Dedifferentiated amniotic fluid mesenchymal stem cell (primary cell): ENCODE measurements around the gene INSR.
"Not testable (repeated sequence)": the region's sequence is repeated elsewhere in the genome, so short reads cannot be mapped to it uniquely, and the experiment has no call there.

Experiments used
- DNase-seq: peaks from one replicate; pipeline ENCODE4 v3.0.0-alpha.2; 2016; ENCODE audit errors: extremely low spot score

The INSR gene

DNA sequence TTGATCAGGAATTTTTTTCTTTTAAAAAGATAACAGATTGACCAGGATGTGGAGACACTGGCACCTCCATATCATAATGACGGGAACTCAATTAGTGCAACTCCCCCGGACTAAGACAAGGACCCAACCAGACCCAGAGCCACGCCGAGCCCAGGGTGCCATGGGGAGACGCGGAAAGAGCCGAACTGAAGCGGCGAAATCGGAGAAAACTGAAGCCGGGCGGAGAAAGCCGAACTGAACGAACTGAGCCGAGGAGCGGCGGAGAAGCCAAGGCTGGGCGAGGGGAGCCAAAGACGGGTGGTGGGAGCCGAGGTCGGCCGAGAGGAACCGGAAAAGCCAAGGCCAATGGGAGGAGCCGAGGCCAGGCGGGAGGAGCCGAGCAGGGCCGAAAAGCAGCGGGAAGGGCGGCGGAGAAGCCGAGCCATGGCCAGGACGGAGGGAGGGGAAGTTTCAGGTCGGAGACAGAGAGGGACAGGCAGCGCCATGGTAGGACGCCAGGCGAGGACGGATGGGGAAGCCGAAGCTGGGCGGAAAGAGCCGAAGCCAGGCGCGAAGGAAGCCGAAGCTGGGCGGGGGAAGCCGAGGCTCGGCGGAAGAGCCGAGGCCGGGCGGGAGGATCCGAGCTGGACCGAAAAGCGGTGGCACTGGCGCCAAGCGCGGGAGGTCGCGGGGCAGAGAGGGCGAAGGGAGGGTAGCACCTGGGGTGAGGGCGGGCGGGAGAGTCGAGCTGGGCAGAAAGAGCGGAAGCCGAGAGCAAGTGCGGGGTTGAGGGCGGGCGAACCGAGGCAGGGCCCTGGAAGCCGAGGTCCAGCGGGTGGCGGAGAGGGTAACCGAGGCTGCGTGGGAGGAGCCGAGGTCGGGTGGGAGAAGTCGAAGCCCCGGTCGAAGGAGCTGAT, 195.3 kb downstream of the INSR start:
- peak; percentile 93 for DNase-seq

DNA sequence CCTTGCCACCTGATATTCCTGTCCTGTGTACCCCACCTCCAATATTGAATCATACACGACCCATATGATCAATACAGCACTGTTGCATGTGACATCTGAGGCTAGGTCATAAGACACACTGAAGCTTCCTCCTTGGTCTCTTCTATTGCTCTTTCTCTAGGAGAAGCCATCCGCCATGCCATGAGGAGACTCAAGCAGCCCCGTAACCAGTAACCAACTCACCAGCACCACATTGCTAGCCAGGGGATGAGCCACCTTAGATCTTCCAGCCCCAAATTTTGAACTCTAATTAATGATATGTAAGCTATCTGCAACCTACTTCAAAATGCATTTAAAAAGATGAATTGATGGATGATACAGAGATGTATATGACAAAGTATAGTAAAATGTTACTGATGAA, 196.1 kb downstream of the INSR start:
- DNase-seq, result no peak

- DNase-seq, result no peak
Measured at GRCh38 chr19:7088999-7089398, 205.2 kb downstream of the INSR start.

DNA sequence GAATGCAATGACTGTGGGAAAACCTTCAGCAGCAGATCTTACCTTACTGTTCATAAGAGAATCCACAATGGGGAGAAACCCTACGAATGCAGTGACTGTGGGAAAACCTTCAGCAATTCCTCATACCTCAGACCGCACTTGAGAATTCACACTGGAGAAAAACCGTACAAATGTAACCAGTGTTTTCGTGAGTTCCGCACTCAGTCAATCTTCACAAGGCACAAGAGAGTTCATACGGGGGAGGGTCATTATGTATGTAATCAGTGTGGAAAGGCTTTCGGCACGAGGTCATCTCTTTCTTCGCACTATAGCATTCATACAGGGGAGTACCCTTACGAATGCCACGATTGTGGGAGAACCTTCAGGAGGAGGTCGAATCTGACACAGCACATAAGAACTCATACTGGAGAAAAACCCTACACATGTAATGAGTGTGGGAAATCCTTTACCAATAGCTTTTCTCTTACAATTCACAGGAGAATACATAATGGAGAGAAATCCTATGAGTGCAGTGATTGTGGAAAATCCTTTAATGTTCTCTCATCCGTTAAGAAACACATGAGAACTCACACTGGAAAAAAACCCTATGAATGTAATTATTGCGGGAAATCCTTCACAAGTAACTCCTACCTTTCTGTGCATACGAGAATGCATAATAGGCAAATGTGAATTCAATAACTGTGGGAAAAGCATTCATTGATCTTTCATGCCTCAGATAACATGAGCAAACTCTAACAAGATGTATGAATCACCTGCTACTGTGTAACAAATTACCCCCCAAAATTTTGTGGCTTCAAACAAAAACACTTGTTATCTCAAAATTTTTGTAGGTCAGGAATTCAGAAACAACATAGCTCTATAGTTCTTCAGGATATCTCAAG, 210.9 kb downstream of the INSR start:
- no peak for DNase-seq

- no peak for DNase-seq
Measured at GRCh38 chr19:7078008-7078407, 216.2 kb downstream of the INSR start.

GRCh38 chr19:7076151-7076550, 218.1 kb downstream of the INSR start:
- DNase-seq, result no peak

DNA sequence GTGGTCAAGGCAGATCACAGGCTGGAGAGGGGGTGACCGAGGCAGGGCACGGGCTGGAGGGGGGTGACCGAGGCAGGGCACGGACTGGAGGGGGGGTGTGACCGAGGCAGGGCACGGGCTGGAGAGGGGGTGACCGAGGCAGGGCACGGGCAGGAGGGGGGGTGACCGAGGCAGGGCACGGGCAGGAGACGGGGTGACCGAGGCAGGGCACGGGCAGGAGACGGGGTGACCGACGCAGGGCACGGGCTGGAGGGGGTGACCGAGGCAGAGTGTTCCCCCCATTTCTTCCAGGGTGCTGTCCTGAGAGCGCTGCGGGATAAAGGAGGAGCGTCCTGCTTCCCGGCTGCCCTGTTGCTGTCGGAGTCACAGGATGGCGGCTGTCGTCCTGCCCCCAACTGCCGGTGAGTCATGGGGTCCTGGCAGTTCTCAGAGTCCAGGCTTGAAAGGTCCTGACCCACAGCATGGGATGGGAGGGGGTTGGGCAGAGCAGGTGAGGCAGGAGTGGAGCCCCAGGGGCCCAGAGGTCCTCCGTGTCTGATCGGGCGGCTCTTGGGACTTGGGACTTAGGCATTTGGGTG, 219.4 kb downstream of the INSR start:
- no peak for DNase-seq

GRCh38 chr19:7072541-7072940, 221.7 kb downstream of the INSR start:
- DNase-seq, result no peak

GRCh38 chr19:7069904-7070226, 224.3 kb downstream of the INSR start:
- DNase-seq, result no peak

DNA sequence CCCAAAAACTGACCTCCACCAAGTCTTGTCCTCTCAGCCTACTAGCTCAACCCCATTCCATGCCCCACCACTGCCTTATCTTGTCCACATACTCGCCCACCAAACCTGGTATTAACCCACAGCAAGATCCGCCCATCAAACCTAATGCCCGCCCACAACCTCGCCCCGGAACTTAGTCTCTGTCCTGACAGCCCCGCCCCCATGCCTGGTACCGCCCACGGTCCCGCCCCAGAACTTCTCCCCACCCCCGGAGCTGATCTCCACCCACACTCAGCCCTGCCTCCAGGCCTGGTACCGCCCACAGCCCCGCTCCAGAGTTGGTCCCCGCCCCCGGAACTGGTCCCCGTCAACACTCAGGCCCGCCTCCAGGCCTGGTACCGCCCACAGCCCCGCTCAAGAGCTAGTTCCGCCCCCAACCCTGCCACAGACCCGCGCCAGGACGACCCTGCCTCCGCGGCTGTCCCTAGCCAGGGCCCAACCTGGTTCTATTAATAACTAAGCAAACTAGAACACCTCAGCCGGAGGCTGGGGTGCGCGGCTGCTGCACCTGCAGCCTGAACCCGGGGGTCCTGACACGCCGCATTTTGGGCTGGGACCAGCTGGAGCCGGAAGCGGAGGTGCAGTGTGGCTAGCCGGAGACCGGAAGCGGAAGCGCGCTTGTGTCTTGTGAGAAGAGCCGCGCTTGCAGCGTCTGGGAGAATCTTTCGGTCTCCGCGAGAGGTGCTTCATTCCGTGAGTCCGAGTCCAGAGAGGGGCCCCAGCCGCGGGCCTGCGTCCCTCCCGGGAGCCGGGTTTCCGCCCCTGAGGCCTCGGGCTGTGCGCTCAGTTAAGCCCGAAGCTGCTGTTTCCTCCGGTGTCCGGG, 224.9 kb downstream of the INSR start, which contains the start of gene ZNF557:
ZNF557 (plus strand) TSS at position 662 of the 862 bp plus-strand sequence. CDS start 5,372 bp downstream, outside the sequence.
- peak; percentile 97 for DNase-seq

- DNase-seq, result no peak
Measured at GRCh38 chr19:7068599-7068998, 225.6 kb downstream of the INSR start.

- DNase-seq, result peak; percentile 61
Measured at GRCh38 chr19:7067716-7068115, 226.5 kb downstream of the INSR start.

GRCh38 chr19:7067122-7067521, 227.1 kb downstream of the INSR start:
- DNase-seq, result not testable (repeated sequence)

- DNase-seq, result no peak
Measured at GRCh38 chr19:7063764-7064418, 230.3 kb downstream of the INSR start.

GRCh38 chr19:7063339-7063738, 230.9 kb downstream of the INSR start:
- no peak for DNase-seq
